DOHH2 (cell line): ENCODE measurements around the gene IFI16.

Experiments
- H3F3A ChIP-seq: fragments of 200-600 bp; sonication (generic), shearing (Covaris generic); 2 replicates; pipeline ENCODE4 v1.6.0; 2016; ENCODE audit warnings: antibody characterized with exemption, mild to moderate bottlenecking; ENCODE audit not compliant: control insufficient read depth, insufficient read depth
- H3K27ac ChIP-seq: fragments of 200-600 bp; sonication (generic); 2 replicates; pipeline ENCODE4 v1.5.1; 2014; ENCODE audit warnings: low read depth, mild to moderate bottlenecking, low read length, moderate library complexity
- H3K27me3 ChIP-seq: fragments of 200-600 bp; sonication (generic); 2 replicates; pipeline ENCODE4 v1.6.1; 2014; ENCODE audit warnings: mild to moderate bottlenecking, low read length, mixed read lengths; ENCODE audit not compliant: control insufficient read depth
- H3K36me3 ChIP-seq: fragments of 200-600 bp; sonication (generic); 2 replicates; pipeline ENCODE4 v1.6.1; 2014; ENCODE audit warnings: mild to moderate bottlenecking, low read length, moderate library complexity, mixed read lengths; ENCODE audit not compliant: control insufficient read depth
- H3K4me1 ChIP-seq: fragments of 200-600 bp; sonication (generic); 2 replicates; pipeline ENCODE4 v1.6.1; 2014; ENCODE audit warnings: mild to moderate bottlenecking, low read length, mixed read lengths; ENCODE audit not compliant: control insufficient read depth
- H3K4me2 ChIP-seq: fragments of 200-600 bp; sonication (generic); 2 replicates; pipeline ENCODE4 v1.6.0; 2014; ENCODE audit warnings: mild to moderate bottlenecking, low read length, moderate library complexity
- H3K4me3 ChIP-seq: fragments of 200-600 bp; sonication (generic); 2 replicates; pipeline ENCODE4 v1.5.1; 2014; ENCODE audit warnings: mild to moderate bottlenecking, low read length, mixed read lengths
- H3K79me2 ChIP-seq: fragments of 200-600 bp; sonication (generic); 2 replicates; pipeline ENCODE4 v1.6.1; 2014; ENCODE audit warnings: mild to moderate bottlenecking, low read length, mixed read lengths; ENCODE audit not compliant: control insufficient read depth
- H3K9me2 ChIP-seq: fragments of 200-600 bp; sonication (generic); replicated peaks from 2 replicates; pipeline ENCODE4 v1.6.1; 2014; ENCODE audit warnings: mild to moderate bottlenecking, low read length, mixed read lengths; ENCODE audit not compliant: control insufficient read depth
- H3K9me3 ChIP-seq: fragments of 200-600 bp; sonication (generic); 2 replicates; pipeline ENCODE4 v1.6.1; 2014; ENCODE audit warnings: antibody characterized with exemption, low read length, mixed read lengths; ENCODE audit not compliant: control insufficient read depth, insufficient read depth
- H4K20me1 ChIP-seq: fragments of 200-600 bp; sonication (generic); 2 replicates; pipeline ENCODE4 v1.6.0; 2014; ENCODE audit warnings: low read depth, mild to moderate bottlenecking, antibody characterized with exemption, low read length, moderate library complexity; ENCODE audit not compliant: control insufficient read depth, insufficient read depth
- EZH2phosphoT487 ChIP-seq: fragments of 200-600 bp; sonication (generic); IDR thresholded peaks from 2 replicates; pipeline ENCODE4 v1.6.1; 2017; ENCODE audit warnings: borderline replicate concordance, mild to moderate bottlenecking, antibody characterized with exemption, low read length, moderate library complexity, mixed read lengths
- TF ChIP-seq, protein P1 (sequence below): fragments of 200-600 bp; sonication (generic); IDR thresholded peaks from one replicate; pipeline ENCODE4 v1.5.1; 2014; ENCODE audit warnings: antibody characterized with exemption, mild to moderate bottlenecking, low read depth, low read length; ENCODE audit not compliant: poor library complexity, severe bottlenecking

The IFI16 gene

DNA sequence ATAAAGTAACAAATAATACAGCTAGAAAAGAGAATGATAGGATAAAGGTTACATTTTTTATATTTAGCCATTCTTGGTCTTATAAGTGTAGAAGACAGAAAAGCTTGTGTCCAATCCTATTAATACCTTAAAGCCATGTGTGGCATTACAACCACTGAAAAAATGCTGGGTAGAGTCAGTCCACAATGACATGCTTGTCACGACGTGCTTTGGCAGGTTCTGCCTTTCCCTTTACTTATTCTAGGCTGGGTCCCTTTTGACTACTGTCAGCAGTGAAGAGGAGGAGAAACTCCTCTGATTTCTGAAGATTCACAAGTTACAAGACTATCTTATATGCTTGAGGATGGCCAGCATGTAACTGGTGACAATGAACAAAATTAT lies 81.5 kb downstream of the IFI16 start:
- Histone ChIP-seq H3K27ac (no peak overlapping the region), H3K36me3 (no peaks in the 10 kb centered on the region), H3K4me3 (no peak overlapping the region), H3F3A (no peaks in the 10 kb centered on the region), H3K79me2 (no peaks in the 10 kb centered on the region), H4K20me1 (no peaks in the 10 kb centered on the region), H3K9me3 (no peaks in the 10 kb centered on the region), H3K27me3 (peaks cover 4% of the 10 kb centered on the region; the same call in 1 of the 2 replicates), H3K9me2 (no peaks in the 10 kb centered on the region), H3K4me2 (no peak overlapping the region), H3K4me1 (peaks cover 13% of the 10 kb centered on the region)
- no peak for TF ChIP-seq EZH2phosphoT487
- TF ChIP-seq, protein P1, sequence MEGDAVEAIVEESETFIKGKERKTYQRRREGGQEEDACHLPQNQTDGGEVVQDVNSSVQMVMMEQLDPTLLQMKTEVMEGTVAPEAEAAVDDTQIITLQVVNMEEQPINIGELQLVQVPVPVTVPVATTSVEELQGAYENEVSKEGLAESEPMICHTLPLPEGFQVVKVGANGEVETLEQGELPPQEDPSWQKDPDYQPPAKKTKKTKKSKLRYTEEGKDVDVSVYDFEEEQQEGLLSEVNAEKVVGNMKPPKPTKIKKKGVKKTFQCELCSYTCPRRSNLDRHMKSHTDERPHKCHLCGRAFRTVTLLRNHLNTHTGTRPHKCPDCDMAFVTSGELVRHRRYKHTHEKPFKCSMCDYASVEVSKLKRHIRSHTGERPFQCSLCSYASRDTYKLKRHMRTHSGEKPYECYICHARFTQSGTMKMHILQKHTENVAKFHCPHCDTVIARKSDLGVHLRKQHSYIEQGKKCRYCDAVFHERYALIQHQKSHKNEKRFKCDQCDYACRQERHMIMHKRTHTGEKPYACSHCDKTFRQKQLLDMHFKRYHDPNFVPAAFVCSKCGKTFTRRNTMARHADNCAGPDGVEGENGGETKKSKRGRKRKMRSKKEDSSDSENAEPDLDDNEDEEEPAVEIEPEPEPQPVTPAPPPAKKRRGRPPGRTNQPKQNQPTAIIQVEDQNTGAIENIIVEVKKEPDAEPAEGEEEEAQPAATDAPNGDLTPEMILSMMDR, result no peak

DNA sequence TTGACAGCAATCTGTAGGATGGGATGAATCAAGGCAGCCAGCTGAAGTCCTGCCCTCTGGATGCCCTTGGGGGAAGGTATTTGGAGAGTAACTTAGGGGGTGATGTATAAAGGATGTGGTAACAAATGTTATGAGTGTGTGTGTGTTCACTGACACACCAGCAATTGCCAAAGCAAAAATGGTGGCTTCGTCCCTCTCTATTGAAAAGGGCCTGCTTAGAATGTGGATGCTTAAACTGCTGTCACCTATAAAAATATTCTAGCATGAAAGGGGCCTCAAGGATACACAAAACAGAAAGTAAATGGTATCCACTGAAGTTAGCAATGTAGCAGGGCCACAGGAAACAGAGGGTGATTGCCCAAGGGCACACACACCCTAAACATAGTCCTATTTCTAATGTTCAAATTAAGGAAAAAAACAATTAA lies 81.9 kb downstream of the IFI16 start:
- H3F3A ChIP-seq, result no peaks in the 10 kb centered on the region
- no peaks in the 10 kb centered on the region for H3K36me3 ChIP-seq
- no peaks in the 10 kb centered on the region for H4K20me1 ChIP-seq
- TF ChIP-seq, protein P1, result no peak
- TF ChIP-seq EZH2phosphoT487, result no peak
- H3K9me2 ChIP-seq, result no peaks in the 10 kb centered on the region
- H3K27me3 ChIP-seq, result peaks cover 6% of the 10 kb centered on the region; the same call in 1 of the 2 replicates
- H3K79me2 ChIP-seq, result no peaks in the 10 kb centered on the region
- H3K27ac ChIP-seq, result no peak overlapping the region
- no peaks in the 10 kb centered on the region for H3K9me3 ChIP-seq
- peaks cover 13% of the 10 kb centered on the region for H3K4me1 ChIP-seq
- H3K4me3 ChIP-seq, result no peak overlapping the region
- no peak overlapping the region for H3K4me2 ChIP-seq

DNA sequence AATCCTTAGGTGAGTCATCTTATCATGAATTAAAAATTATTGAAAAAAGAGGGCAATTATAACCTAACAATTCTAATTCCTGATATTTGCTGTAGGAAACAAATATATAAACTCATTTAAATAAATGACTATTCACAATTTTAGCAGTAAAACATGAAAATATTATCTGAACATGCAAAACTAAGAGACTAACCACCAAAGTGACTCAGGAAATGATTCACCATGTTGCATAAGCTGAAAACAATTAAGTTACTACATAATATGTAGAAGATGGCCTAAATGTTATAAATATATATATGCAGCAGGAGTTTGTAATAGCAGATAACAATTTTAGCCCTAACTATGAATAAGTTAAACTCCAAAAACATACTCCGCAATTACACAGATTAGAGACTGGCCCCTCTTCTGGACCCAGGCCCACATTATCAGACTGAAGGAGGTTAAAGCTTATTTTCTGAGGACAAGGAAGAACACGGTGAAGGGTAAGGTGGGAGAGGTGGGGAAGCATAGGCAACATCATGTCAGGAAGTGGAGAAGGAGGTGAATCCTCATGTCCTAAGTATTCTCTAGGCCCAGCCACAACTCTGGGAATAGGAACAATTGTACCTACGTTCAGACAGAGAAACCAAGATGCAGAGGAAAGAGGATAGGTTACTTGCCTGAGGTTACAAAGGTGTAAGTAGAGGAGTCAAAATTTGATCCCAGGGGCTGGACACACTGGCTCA lies 82.5 kb downstream of the IFI16 start:
- Histone ChIP-seq H3K9me2 (no peaks in the 10 kb centered on the region), H3K27ac (no peak overlapping the region), H3K36me3 (no peaks in the 10 kb centered on the region), H4K20me1 (no peaks in the 10 kb centered on the region), H3K79me2 (no peaks in the 10 kb centered on the region), H3K4me3 (no peak overlapping the region), H3K9me3 (no peaks in the 10 kb centered on the region), H3K27me3 (peaks cover 10% of the 10 kb centered on the region; the same call in 1 of the 2 replicates), H3F3A (no peaks in the 10 kb centered on the region), H3K4me1 (peaks cover 13% of the 10 kb centered on the region), H3K4me2 (no peak overlapping the region)
- TF ChIP-seq, protein P1, result no peak
- no peak for TF ChIP-seq EZH2phosphoT487
